ENCODE measurements around the gene ITPA.

DNA sequence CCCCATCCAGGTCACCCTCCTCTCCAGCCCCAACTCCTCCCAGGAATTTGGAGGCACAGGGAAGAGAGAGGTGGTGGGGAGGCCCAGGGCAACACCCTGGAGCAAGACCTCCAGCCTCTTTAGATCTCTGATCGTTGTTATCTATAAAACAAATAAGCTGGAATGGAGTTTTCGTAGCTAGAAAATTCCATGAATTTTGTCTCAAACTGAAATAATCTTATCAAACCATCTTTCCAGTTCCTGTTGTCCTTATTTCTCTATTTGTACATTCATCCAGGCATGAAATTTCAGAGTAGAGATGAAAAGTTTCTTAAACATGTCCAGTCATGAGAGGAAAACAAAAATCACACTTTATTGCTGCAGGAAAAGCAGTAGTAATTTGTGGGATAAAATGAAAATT lies 35.9 kb downstream of the ITPA start:
- TF ChIP-seq CTCF (IDR thresholded peaks at IDR 0.05) (no peak), POLR2A (IDR thresholded peaks at IDR 0.05) (no peak)
